Measurements from ENCODE around the gene TARDBP.
"Not testable (repeated sequence)": the region's sequence is repeated elsewhere in the genome, so short reads cannot be mapped to it uniquely, and the experiment has no call there.

DNA sequence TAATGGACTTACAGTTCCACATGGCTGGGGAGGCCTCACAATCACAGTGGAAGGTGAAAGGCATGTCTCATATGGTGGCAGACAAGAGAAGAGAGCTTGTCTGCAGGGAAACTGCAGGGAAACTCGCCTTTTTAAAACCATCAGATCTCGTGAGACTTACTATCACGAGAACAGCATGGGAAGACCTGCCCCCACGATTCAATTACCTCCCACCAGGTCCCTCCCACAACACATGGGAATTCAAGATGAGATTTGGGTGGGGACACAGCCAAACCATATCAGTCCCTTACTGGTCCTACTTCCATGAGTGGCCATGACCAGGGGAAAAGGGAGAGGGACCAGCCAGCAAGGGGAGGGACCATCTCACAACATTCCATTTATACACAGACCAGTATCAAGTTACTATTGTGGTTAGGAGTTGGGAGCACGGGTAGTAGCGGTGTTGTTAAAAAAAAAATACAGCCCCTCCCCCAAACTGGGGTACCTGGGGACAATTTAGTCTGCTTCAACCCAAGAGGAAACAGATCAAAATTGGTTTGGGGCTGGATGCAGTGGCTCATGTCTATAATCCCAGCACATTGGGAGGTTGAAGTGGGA, 22.4 kb upstream of the TARDBP start:
- TF ChIP-seq POLR2A (IDR thresholded peaks at IDR 0.05); CTCF (IDR thresholded peaks at IDR 0.05 in 8 of 11, conservative IDR thresholded peaks at IDR 0.05 in 3 of 11): not testable (repeated sequence)
